ENCODE data around the gene HELT.
"Not testable (repeated sequence)": the region's sequence is repeated elsewhere in the genome, so short reads cannot be mapped to it uniquely, and the experiment has no call there.

HELT gene, protein sequence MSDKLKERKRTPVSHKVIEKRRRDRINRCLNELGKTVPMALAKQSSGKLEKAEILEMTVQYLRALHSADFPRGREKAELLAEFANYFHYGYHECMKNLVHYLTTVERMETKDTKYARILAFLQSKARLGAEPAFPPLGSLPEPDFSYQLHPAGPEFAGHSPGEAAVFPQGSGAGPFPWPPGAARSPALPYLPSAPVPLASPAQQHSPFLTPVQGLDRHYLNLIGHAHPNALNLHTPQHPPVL

GRCh38 chr4:185017964-185018772 is at the start of gene HELT:
HELT (plus strand) TSS chr4:185018490; CDS start chr4:185018929, 439 bp downstream.
- no peak for DNase-seq

- no peak for DNase-seq
Measured at GRCh38 chr4:184968784-184969201, 49.5 kb upstream of the HELT start.

GRCh38 chr4:184969610-184970009 is 48.7 kb upstream of the HELT start:
- no peak for DNase-seq

- no peak for DNase-seq
Measured at GRCh38 chr4:184972991-184973390, 45.3 kb upstream of the HELT start.

- not testable (repeated sequence) for DNase-seq
Measured at GRCh38 chr4:184976348-184976747, 41.9 kb upstream of the HELT start.

DNA sequence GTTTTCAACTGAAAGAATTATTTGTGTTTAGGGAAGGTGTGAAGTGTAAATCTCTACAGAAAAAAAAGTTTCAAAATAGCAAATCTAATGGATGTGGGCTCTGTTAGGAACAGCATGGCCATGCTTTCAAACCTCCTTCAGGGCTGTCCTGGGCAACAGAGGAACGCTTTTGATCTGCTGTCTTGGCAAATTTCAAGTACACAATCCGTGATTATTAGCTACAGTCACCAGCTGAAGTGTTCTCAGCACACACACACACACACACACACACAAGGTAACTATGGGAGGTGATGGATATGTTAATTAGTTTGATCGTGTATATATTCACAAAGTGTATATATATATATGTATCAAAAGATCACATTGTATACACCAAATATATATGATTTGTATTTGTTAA is 40.5 kb upstream of the HELT start:
- no peak for DNase-seq

GRCh38 chr4:184978211-184978610 is 40.1 kb upstream of the HELT start:
- no peak for DNase-seq

DNA sequence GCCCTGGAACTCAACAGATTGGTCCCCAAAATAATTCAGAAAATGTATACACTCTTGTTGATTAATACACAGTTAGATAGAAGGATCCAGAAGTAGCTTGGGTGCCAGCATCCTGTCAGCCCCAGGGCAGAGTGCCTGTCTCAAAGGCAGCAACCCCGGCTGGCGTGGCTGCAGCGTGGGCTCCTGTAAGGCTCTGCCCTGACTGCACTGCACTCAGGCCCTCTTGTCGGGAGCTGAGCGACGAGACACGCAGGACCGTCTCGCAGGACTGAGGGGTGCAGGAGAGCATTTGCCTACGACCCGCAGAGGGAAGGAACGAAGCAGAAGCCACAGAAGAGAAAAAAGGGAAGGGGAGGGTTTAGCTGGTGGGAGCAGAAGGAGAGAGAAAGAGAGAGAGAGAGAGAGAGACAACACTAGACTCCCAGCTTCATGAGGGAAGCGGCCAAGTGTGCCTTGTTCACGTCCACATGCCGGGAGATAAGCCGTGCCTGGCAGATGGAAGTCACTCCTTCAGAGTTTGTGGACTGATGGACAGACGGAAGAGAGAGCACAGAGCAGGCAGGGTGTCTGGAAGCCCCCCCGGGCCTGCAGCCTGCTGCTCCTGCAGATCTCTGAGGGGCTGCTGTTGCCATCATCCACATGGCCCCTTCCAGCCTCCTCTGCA is 38.7 kb upstream of the HELT start:
- no peak for DNase-seq

GRCh38 chr4:184980261-184980660 is 38.0 kb upstream of the HELT start:
- DNase-seq: no peak

- DNase-seq: peak in 1 of 2 donors; percentile 10
Measured at GRCh38 chr4:184983672-184984356, 34.5 kb upstream of the HELT start.

DNA sequence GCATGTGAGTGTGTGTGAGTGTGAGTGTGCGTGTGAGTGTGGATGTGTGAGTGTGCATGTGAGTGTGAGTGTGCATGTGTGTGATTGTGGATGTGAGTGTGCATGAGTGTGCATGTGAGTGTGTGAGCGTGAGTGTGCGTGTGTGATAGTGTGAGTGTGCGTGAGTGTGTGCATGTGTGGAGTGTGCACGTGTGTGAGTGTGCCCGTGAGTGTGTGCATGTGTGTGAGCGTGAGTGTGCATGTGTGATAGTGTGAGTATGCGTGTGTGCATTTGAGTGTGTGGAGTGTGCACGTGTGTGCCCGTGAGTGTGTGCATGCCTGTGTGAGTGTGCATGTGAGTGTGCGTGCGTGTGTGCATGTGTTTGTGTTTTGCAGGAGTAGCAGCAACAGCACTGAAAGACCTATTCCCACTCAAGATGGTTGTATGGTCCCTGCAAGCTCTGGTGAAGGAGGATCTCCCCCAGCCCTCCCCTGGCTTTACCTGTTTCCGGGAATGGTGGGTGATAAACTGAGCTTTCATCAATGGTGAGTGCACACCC is 30.7 kb upstream of the HELT start:
- no peak for DNase-seq

DNA sequence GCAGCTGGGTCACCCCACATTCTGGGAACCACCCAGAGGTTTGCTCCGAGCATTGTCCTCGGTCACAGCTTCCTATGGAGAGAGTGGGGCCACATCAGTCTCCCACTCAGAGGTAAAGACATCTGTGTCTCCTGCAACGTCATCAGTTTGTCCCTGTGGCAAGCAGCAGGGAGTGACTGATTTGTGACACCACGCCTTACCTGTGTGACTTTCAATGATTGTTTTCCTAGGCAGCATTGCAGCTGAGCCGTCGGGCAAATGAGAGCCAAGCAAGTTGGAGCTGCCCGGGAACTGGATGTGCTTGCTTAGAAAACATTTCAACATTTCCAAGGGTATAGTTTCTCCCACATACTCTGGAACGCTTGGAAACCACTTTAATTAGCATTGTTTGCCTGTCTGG is 29.7 kb upstream of the HELT start:
- no peak for DNase-seq

GRCh38 chr4:184989283-184989682 is 29.0 kb upstream of the HELT start:
- not testable (repeated sequence) for DNase-seq

DNA sequence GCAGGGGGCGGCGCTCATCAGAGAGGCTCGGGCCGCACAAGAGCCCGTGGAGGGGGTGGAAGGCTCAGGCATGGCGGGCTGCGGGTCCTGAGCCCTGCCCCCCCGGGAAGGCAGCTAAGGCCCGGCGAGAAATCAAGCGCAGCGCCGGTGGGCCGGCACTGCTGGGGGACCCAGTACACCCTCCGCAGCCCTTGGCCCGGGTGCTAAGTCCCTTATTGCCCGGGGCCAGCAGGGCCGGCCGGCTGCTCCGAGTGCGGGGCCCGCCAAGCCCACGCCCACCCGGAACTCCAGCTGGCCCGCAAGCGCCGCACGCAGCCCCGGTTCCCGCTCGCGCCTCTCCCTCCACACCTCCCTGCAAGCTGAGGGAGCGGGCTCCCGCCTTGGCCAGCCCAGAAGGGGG is 28.2 kb upstream of the HELT start:
- DNase-seq: not testable (repeated sequence)

DNA sequence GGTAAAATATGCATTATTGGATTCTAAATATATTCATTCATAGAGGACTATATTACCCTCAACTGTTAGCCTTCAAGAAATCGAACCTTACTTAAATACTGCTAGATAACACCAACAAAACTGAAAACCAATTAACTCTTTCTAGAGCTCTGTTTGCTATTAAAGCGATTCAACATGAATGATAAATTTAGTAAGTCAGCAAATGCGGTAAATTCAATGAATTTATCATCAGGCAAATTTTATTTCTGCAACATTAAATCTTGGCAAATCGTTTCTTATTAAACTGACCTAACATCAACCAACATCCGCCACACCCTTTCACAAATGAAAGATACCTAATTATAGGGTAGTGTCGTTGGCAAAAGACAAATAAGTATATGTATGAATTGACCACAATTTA is 26.4 kb upstream of the HELT start:
- no peak for DNase-seq

GRCh38 chr4:184992422-184992821 is 25.9 kb upstream of the HELT start:
- no peak for DNase-seq

- DNase-seq: no peak
Measured at GRCh38 chr4:184993247-184993646, 25.0 kb upstream of the HELT start.

GRCh38 chr4:184994010-184994622 is 24.2 kb upstream of the HELT start:
- DNase-seq: no peak

GRCh38 chr4:184994623-184995010 is 23.7 kb upstream of the HELT start:
- no peak for DNase-seq

GRCh38 chr4:184997656-184998055 is 20.6 kb upstream of the HELT start:
- not testable (repeated sequence) for DNase-seq

GRCh38 chr4:185002784-185003183 is 15.5 kb upstream of the HELT start:
- DNase-seq: no peak

- no peak for DNase-seq
Measured at GRCh38 chr4:185003596-185004351, 14.5 kb upstream of the HELT start.
